ENCODE results near the gene SNRPA.

DNA sequence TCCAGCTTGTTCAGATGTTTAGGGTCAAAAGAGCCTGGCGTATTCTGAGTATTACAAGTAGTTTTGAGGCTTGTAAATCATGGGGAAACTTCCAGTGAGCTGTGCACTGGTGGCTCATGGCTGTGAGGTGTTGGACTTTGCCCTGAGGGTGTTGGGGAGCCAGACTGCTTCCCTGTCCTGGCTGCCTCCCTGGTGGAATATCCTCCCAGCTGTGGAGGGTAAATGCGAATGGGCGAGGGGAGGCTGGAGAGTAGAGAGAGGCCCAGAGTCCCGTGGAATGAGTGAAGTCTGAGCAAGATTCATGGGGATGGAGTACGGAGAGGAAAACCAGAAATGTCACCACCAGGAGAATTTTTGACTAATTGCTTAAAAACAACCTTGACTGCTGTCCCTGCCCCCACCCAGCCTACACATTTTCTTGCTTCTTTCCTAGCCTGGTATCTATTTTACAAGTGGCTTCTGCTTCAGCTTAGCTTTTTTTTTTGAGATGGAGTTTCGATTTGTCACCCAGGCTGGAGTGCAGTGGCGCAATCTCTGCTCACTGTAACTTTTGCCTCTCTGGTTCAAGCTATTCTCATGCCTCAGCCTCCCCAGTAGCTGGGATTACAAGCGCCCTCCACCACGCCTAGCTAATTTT lies 3.7 kb downstream of the SNRPA start:
- TF ChIP-seq TAF1 (IDR thresholded peaks at IDR 0.05; ENCODE audit: low read depth): no peak
- no peak for TF ChIP-seq CREB1 (IDR thresholded peaks at IDR 0.05; ENCODE audit: low read depth)
- TF ChIP-seq RAD21 (IDR thresholded peaks at IDR 0.05; ENCODE audit: low read depth): no peak
- TF ChIP-seq TEAD4 (IDR thresholded peaks at IDR 0.05): no peak

Measured in Ishikawa (cell line).